ENCODE results near the gene TMEM151B. TPM values are rescaled to one million over a fixed set of nuclear protein-coding genes. Genes with fewer than 3 reads are reported as not detected.

Gene TMEM151B
- total and polyA plus RNA-seq, 2 of the 13 experiments (the other 11 are each of a cell fraction or from before 2014, with no cell fraction given): not detected

- peak; percentile 92 for TF ChIP-seq GATAD1 (CRISPR knock-in tag; IDR thresholded peaks at IDR 0.05)
- TF ChIP-seq NBN (conservative IDR thresholded peaks at IDR 0.05): no peak
- TF ChIP-seq CBFB (CRISPR knock-in tag; IDR thresholded peaks at IDR 0.05): peak; percentile 62; the same call in 1 of the 2 replicates
- no peak for TF ChIP-seq ATF3 (CRISPR knock-in tag; IDR thresholded peaks at IDR 0.05)
- peak; percentile 89 for TF ChIP-seq MAZ (IDR thresholded peaks at IDR 0.05; ENCODE audit: borderline replicate concordance, low read depth, low read length)
- TF ChIP-seq MAZ (CRISPR knock-in tag; IDR thresholded peaks at IDR 0.05; ENCODE audit: low read depth): peak; percentile 99
- peak; percentile 81; the same call in 1 of the 2 replicates for TF ChIP-seq GZF1 (CRISPR knock-in tag; IDR thresholded peaks at IDR 0.05)
- TF ChIP-seq, protein P1, sequence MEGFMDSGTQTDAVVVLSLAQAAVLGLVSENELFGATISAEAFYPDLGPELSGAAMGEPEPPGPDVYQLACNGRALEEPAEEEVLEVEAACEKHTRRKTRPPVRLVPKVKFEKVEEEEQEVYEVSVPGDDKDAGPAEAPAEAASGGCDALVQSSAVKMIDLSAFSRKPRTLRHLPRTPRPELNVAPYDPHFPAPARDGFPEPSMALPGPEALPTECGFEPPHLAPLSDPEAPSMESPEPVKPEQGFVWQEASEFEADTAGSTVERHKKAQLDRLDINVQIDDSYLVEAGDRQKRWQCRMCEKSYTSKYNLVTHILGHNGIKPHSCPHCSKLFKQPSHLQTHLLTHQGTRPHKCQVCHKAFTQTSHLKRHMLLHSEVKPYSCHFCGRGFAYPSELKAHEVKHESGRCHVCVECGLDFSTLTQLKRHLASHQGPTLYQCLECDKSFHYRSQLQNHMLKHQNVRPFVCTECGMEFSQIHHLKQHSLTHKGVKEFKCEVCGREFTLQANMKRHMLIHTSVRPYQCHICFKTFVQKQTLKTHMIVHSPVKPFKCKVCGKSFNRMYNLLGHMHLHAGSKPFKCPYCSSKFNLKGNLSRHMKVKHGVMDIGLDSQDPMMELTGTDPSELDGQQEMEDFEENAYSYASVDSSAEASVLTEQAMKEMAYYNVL (CRISPR knock-in tag; IDR thresholded peaks at IDR 0.05; ENCODE audit: borderline replicate concordance): peak; percentile 58; the same call in 1 of the 2 replicates
- peak; percentile 28; the same call in 1 of the 2 replicates for TF ChIP-seq ZNF747 (CRISPR knock-in tag; IDR thresholded peaks at IDR 0.05; ENCODE audit: borderline replicate concordance)
- no peak for TF ChIP-seq ATF5 (CRISPR knock-in tag; IDR thresholded peaks at IDR 0.05; ENCODE audit: low read depth)
- 0 out of 2 replicates have a peak, but pooled peaks have one; percentile 1 for TF ChIP-seq CEBPG (CRISPR knock-in tag; IDR thresholded peaks at IDR 0.05)
- TF ChIP-seq, protein P2, sequence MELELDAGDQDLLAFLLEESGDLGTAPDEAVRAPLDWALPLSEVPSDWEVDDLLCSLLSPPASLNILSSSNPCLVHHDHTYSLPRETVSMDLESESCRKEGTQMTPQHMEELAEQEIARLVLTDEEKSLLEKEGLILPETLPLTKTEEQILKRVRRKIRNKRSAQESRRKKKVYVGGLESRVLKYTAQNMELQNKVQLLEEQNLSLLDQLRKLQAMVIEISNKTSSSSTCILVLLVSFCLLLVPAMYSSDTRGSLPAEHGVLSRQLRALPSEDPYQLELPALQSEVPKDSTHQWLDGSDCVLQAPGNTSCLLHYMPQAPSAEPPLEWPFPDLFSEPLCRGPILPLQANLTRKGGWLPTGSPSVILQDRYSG (CRISPR knock-in tag; IDR thresholded peaks at IDR 0.05): no peak
- TF ChIP-seq ZNF878 (CRISPR knock-in tag; IDR thresholded peaks at IDR 0.05): peak; percentile 23; the same call in 1 of the 2 replicates
- TF ChIP-seq EZH2 (conservative IDR thresholded peaks at IDR 0.05; ENCODE audit: low read depth, low read length): no peak
- TF ChIP-seq STAG1 (CRISPR knock-in tag; IDR thresholded peaks at IDR 0.05): peak; percentile 13
- no peak; the same call in 1 of the 2 replicates for TF ChIP-seq FOXJ3 (CRISPR knock-in tag; IDR thresholded peaks at IDR 0.05; ENCODE audit: borderline replicate concordance)
- TF ChIP-seq, protein P3, sequence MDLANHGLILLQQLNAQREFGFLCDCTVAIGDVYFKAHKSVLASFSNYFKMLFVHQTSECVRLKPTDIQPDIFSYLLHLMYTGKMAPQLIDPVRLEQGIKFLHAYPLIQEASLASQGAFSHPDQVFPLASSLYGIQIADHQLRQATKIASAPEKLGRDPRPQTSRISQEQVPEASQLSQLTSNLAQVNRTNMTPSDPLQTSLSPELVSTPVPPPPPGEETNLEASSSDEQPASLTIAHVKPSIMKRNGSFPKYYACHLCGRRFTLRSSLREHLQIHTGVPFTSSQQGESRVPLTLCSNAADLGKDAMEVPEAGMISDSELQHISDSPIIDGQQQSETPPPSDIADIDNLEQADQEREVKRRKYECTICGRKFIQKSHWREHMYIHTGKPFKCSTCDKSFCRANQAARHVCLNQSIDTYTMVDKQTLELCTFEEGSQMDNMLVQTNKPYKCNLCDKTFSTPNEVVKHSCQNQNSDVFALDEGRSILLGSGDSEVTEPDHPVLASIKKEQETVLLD (CRISPR knock-in tag; IDR thresholded peaks at IDR 0.05; ENCODE audit: low read depth): peak; percentile 98
- TF ChIP-seq AGO1 (IDR thresholded peaks at IDR 0.05; ENCODE audit: low read depth, low read length, poor library complexity, severe bottlenecking): peak; percentile 87
- TF ChIP-seq ZNF3 (CRISPR knock-in tag; IDR thresholded peaks at IDR 0.05): peak; percentile 36; the same call in 1 of the 2 replicates
- TF ChIP-seq, protein P4, sequence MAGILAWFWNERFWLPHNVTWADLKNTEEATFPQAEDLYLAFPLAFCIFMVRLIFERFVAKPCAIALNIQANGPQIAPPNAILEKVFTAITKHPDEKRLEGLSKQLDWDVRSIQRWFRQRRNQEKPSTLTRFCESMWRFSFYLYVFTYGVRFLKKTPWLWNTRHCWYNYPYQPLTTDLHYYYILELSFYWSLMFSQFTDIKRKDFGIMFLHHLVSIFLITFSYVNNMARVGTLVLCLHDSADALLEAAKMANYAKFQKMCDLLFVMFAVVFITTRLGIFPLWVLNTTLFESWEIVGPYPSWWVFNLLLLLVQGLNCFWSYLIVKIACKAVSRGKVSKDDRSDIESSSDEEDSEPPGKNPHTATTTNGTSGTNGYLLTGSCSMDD (CRISPR knock-in tag; IDR thresholded peaks at IDR 0.05): no peak
- TF ChIP-seq ELF1 (CRISPR knock-in tag; IDR thresholded peaks at IDR 0.05): peak; percentile 51
- peak; percentile 96 for TF ChIP-seq ZNF605 (CRISPR knock-in tag; IDR thresholded peaks at IDR 0.05)
- peak; percentile 55; the same call in 1 of the 2 replicates for TF ChIP-seq SRY (CRISPR knock-in tag; IDR thresholded peaks at IDR 0.05)
Measured at GRCh38 chr6:44257025-44257752, 13.1 kb upstream of the TMEM151B start, which contains the start of gene SLC35B2 (continued).

Data from HepG2 (cell line).